Umbilical cord (tissue), 2 donors: Measurements from ENCODE around the gene HBE1. TPM values are rescaled to one million over a fixed set of nuclear protein-coding genes. Genes with fewer than 3 reads are reported as not detected.
A peak's percentile ranks its signal among the peaks of the same experiment; 100 is the strongest.
"Not testable (repeated sequence)": the region's sequence is repeated elsewhere in the genome, so short reads cannot be mapped to it uniquely, and the experiment has no call there.

Experiments
- DNase-seq: peaks from one replicate; pipeline ENCODE4 v3.0.0-alpha.2; 2015; ENCODE audit warnings: low spot score
- total RNA-seq: library from RNA; depleted of rRNA; stranded (reverse); fragments of >200 nt; gene quantifications from one replicate; pipeline ENCODE4 v1.2.3, GENCODE V29; 2014; ENCODE audit warnings: low replicate concordance; ENCODE audit not compliant: insufficient read depth

HBE1 gene
- total RNA-seq: 40.9 TPM

DNA sequence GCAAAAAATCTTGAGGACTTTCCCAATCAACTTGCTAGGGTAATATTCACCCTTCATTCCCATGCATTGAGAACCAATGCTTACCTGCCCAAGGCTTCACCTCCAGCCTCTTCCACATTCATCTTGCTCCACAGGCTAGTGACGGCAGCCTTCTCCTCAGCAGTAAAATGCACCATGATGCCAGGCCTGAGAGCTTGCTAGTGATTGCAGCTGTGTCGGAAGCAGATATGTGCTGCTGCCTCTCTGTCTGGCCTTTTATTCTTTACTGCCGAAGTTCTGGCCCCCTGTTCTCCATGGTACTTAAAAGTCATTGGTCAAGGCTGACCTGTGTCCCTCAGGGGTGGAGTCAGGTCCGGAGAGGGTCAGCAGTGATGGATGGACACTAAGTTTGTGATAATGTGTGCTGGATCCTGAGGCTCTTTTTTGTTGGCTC, at the start of gene HBE1:
HBE1 (minus strand) TSS at position 231 of the 433 bp plus-strand sequence; CDS start at position 176, 55 bp downstream.
- no peak for DNase-seq

- no peak for DNase-seq
Measured at GRCh38 chr11:5317292-5317691, 47.5 kb upstream of the HBE1 start.

DNA sequence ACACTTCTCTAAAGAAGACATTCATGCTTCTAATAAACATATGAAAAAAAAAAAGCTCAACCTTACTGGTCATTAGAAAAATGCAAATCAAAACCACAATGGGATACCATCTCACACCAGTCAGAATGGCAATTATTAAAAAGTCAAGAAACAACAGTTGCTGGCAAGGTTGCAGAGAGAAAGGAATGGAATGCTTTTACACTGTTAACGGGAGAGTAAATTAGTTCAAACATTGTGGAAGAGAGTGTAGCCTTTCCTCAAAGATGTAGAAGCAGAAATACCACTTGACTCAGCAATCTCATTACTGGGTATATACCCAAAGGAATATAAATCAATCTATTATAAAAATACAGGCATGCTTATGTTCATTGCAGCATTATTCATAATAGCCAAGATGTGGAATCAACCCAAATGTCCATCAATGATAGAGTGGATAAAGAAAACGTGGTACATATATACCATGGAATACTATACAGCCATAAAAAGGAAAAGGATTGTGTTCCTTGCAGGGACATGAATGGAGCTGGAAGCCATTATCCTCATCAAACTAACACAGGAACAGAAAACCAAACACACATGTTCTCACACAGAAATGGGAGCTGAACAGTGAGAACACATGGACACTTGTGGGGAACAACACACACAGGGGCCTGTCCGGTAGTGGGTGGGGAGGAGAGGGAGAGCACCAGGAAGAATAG, 43.7 kb upstream of the HBE1 start:
- not testable (repeated sequence) for DNase-seq

DNA sequence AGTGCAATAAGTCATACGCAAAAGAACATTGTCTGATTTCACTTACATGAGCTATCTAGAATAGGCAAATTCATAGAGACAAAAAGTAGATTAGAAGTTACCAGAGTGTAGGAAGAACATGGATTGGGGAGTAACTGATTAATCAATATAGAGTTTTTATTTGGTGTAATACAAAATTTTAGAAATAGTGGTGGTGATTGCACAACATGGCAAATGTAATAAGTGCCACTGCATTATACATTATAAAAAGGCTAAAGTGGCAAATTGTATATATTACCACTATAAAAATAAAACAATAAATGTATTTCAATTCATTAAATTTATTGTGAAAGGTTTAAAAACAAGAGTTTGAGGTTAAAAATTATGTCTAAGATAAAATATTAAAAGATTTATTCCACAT, 40.7 kb upstream of the HBE1 start:
- no peak for DNase-seq

DNA sequence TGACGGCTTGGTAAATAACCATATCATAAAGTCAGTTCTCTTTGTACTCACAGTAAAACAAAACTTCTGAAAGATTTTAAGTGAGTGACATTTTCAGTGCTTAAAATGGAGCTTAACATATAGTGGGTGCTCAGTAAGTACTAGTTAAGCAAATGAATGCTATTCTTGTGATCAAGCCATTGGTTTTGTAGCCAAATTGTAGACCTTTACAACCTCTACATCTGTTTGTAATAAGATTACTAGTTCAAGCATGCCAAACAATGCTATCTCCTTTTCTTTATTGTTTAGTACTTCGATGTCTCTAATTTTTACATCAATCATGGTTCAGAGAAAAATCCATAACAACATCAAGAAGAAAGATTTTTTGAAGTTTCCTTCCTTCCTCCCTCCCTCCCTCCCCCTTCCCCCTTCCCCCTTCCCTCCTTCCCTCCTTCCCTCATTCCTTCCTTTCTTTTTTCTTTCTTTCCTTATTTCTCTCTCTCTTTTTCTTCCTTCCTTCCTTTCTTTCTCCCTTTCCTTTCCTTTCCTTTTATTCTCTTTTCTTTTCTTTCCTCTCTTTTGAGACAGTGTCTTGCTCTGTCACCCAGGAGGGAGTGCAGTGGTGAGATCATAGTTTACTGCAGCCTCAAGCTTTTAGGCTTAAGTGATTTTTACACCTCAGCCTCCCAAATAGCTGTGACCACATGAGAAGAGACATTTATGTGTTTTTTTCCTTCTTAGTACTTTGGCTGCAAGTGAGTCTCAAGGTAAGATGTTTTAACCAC, 37.7 kb upstream of the HBE1 start:
- no peak for DNase-seq

DNA sequence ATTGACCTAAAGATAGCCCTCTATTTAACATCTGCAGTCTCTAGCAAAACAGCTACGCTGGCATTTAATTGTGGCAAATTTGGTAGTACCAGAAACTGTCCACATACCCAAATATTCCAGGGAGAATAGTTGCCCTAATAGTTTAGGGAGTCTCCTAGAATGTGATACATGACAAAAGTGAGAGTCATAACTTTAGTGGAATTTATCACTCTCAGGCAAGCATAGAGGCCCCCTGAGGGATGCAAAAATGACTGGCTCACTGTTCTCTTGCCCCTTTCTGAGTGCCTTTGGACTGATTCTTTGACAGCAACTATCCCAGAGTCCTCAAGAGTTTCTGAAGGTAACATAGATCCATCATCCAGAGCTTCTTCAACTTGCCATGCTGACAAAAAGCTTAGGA, 34.3 kb upstream of the HBE1 start:
- DNase-seq: no peak

DNA sequence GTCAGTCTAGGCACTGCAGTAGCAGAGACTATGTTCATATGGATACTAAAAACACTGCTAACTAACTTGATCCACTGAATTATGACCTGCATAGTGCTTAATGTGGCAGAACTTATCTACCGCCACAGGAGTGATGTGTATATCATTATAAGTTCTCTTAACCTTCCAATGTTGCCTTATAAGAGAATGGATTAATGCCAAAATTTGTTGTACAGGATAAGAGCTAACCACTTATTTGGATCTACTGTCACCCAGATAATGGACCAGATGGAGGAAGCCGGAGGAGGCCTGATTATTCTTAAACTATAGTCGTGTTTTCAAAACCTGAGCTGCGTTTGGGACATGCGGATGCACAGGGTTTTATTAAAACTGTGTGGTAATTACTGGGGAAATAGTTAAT, 33.9 kb upstream of the HBE1 start:
- no peak for DNase-seq

- DNase-seq: no peak
Measured at GRCh38 chr11:5301846-5302245, 32.1 kb upstream of the HBE1 start, which contains the start of gene OR51B4. Gene OR51B4, minus strand, starts transcription at chr11:5301946. Its CDS starts 0 bp downstream, at chr11:5301946.

DNA sequence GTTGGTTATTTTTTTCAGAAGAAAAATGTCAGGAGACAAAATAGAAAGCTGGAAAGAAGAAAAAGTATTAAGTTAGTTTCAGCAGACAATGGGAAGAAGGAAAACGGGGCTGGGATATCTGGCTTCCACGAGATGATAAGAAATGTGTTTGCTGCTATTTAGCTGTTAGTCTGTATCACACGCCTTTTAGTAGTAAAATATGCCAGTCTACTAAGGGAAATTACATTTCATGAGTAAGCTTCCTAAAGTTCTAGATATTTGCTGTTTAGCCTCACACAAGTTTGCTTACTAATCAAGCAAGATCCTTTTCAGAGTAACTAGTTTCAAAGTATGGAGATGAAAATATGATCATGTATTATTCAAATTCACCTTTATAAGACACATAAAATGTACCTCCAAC, 30.5 kb upstream of the HBE1 start:
- DNase-seq: peak; percentile 21

GRCh38 chr11:5298451-5298850, 28.7 kb upstream of the HBE1 start:
- no peak for DNase-seq

GRCh38 chr11:5297721-5298323, 28.1 kb upstream of the HBE1 start:
- no peak for DNase-seq

DNA sequence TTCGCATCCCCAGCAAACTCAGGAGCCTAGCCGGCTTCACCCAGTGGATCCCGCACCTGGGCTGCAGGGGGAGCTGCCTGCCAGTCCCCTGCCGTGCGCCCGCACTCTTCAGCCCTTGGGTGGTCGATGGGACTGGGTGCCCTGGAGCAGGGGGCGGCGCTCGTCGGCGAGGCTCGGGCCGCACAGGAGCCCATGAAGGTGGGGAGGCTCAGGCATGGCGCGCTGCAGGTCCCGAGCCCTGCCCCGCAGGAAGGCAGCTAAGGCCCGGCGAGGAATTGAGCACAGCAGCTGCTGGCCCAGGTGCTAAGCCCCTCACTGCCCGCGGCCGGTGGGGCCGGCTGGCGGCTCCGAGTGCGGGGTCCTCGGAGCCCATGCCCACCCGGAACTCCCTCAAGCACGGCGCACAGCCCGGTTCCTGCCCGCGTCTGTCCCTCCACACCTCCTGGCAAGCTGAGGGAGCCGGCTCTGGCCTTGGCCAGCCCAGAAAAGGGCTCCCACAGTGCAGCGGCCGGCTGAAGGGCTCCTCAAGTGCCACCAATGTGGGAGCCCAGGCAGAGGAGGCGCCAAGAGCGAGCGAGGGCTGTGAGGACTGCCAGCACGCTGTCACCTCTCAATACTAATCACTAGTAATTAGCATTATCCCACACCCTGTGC, 24.7 kb upstream of the HBE1 start:
- not testable (repeated sequence) for DNase-seq

DNA sequence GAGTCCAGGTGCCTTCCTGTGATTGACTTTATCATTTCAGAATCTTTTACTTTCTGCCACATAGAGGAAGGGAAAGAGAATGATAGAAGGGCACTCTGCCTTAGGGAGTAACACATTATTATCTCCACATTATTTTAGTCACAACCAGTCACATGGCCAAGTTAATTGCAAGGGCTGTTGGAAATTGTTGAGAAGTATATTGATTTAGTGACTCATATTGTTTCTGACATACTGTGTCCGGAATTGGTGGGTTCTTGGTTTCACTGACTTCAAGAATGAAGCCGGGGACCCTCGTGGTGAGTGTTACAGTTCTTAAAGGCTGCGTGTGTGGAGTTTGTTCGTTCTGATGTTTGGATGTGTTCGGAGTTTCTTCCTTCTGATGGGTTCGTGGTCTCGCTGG, 23.3 kb upstream of the HBE1 start:
- DNase-seq: no peak

GRCh38 chr11:5291207-5291838, 21.6 kb upstream of the HBE1 start:
- DNase-seq: no peak

- DNase-seq: no peak
Measured at GRCh38 chr11:5290106-5290505, 20.4 kb upstream of the HBE1 start.

- no peak for DNase-seq
Measured at GRCh38 chr11:5289696-5290095, 20.0 kb upstream of the HBE1 start.

GRCh38 chr11:5288906-5289550, 19.3 kb upstream of the HBE1 start:
- no peak for DNase-seq

DNA sequence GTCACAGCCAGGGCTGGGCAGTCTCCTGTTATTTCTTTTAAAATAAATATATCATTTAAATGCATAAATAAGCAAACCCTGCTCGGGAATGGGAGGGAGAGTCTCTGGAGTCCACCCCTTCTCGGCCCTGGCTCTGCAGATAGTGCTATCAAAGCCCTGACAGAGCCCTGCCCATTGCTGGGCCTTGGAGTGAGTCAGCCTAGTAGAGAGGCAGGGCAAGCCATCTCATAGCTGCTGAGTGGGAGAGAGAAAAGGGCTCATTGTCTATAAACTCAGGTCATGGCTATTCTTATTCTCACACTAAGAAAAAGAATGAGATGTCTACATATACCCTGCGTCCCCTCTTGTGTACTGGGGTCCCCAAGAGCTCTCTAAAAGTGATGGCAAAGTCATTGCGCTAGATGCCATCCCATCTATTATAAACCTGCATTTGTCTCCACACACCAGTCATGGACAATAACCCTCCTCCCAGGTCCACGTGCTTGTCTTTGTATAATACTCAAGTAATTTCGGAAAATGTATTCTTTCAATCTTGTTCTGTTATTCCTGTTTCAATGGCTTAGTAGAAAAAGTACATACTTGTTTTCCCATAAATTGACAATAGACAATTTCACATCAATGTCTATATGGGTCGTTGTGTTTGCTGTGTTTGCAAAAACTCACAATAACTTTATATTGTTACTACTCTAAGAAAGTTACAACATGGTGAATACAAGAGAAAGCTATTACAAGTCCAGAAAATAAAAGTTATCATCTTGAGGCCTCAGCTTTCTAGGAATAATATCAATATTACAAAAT, 18.6 kb upstream of the HBE1 start:
- peak; percentile 62 for DNase-seq

GRCh38 chr11:5286901-5287300, 17.2 kb upstream of the HBE1 start:
- DNase-seq: no peak

DNA sequence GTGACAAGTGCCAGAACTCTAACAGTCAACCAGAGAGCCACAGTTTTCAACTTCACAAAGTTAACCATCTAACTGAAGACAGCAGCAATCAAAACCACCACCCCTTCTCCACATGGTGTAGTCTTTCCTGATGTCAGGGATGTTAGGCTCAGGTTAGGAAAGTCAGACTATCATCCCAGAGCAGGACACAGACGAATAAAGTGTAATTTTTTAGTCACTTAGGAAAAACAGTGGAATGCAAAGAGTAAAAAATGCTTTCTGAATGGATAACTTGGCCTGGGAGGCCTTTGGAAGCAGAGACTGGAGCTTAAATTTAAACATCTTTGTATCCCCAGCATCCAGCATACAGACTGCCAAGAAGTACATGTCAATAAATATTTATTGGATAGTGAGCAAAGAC, 16.6 kb upstream of the HBE1 start:
- no peak for DNase-seq
